ENCODE results near the gene PFAS.
"Not testable (repeated sequence)": the region's sequence is repeated elsewhere in the genome, so short reads cannot be mapped to it uniquely, and the experiment has no call there.

The PFAS gene

GRCh38 chr17:8227238-8227581 is 21.9 kb upstream of the PFAS start:
- DNase-seq (ENCODE audit: low spot score) = peak; percentile 31

DNA sequence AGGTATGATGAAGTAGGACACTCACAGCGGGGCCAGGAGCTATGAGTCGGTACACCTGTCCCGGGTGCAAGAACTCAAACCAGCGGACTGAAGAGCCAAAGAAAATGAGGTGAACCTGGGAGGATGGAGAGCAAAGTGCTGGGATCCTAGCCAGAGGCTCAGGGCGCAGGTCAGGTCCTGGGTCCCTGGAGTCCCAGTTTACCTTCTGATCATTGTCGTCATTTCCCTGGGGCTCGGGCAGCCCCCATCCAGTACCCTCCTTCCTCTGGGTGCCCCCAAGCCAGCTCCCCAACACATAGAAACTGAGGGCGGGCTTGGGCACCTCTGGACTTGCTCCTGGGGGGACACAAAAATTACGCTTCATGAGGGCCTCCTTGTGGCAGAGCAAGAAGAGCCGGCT is 17.4 kb upstream of the PFAS start:
- DNase-seq (ENCODE audit: low spot score) = no peak

GRCh38 chr17:8234361-8235270 is 14.5 kb upstream of the PFAS start:
- no peak for DNase-seq (ENCODE audit: low spot score)

DNA sequence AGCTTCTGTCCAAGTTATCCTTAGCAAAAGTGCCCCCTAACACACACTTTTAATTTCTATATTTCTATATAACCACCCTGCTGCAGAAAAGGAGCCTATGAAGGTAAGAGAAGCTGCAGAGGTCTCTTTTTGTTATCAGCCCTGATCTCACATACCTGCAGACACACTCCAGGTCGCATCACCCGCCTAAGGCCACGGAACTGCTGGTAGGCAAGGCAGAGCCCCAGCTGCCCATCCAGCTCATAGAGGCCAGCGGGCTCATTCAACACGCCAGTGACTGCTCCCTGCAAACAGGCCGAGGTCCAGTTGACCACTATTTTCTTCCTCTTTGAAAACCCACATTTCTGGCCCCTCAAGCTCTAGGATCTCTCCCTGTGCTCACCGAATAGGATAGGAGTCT is 13.4 kb upstream of the PFAS start:
- no peak for DNase-seq (ENCODE audit: low spot score)

DNA sequence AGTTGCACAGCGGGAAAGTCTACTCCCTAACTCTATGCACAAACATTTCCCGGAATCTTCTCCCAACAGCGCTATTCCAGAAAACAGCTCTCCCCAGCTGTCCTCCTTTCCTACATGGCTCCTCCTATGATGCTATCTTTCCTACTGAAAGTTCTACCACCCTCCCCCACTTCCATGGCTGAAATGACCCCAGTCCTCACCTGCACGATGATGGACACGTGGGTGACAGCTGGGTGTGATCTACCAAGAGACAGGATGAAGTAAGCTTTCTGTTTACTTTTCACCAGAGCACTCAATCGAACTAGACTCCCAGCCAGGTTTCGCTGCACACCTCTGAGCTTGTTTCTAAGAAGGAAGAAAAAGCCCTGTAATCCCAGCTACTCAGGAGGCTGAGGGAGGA is 11.9 kb upstream of the PFAS start:
- DNase-seq (ENCODE audit: low spot score) = no peak

- DNase-seq (ENCODE audit: low spot score) = no peak
These were observed 11.2 kb upstream of the PFAS start for GRCh38 chr17:8237886-8238285.

GRCh38 chr17:8243827-8244226 is 5.3 kb upstream of the PFAS start:
- DNase-seq (ENCODE audit: low spot score) = no peak

GRCh38 chr17:8244768-8245167 is 4.3 kb upstream of the PFAS start:
- DNase-seq (ENCODE audit: low spot score) = no peak

DNA sequence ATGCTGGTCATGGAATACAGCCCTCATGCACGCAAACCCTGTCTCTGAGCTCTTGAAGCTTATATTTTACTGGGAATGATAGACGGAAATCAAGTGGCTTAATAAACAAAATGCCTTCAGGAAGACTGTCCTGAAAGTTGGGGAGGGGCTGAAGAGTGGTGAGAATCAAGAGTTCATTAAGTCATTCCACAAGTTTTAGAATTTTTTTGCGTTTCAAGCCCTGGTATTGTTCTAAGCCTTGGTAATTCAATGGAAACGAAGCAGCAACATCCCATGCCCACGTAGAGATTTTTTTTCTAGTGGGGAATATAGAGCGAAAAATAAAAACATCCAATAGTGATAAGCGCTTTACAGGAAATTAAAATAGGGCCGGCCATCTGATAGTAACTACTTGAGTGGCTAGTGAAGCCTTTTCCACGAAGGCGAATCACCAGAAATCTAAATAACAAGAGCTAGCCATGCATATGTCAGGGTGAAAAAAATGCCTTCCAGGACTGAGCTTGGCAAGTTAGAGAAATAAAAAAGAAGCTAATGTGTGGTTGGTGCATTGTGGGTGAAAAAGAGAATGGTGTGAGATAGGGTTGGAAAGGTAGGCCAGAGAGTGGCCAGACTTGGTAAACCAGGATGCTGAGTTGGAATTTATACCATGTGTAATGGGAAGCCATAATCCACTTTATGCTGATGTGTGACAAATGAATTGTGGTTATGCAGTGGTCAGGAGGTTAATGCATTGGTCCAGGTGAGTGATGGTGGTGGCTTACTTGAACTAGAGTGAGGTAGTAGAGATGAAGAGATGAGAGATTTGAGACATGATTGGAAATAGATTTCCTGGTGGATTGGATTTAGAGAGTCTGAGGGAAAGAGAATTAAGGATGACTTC is 772 bp downstream of the PFAS start:
- DNase-seq (ENCODE audit: low spot score) = no peak

- DNase-seq (ENCODE audit: low spot score) = not testable (repeated sequence)
These were observed 2.3 kb downstream of the PFAS start for GRCh38 chr17:8251411-8251810.

GRCh38 chr17:8253801-8254200 is 4.7 kb downstream of the PFAS start:
- no peak for DNase-seq (ENCODE audit: low spot score)

DNA sequence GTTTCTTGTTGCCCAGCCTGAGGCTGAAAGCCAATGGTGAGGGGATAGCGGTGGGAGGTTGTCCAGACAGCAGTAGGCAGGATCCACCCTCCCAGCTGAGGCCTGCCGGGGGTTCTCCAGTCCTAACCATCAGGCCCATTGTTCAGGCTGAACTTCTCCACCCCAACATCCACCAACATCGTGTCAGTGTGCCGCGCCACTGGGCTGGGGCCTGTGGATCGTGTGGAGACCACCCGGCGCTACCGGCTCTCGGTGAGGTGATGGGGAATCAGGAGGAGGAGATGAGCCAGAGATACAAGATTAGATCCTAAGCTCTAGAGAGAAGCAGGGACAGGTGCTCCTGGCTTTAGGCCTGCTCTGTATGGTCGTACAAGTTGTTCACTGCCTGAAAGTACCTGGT is 5.8 kb downstream of the PFAS start:
- no peak for DNase-seq (ENCODE audit: low spot score)

GRCh38 chr17:8255499-8255898 is 6.4 kb downstream of the PFAS start:
- no peak for DNase-seq (ENCODE audit: low spot score)

DNA sequence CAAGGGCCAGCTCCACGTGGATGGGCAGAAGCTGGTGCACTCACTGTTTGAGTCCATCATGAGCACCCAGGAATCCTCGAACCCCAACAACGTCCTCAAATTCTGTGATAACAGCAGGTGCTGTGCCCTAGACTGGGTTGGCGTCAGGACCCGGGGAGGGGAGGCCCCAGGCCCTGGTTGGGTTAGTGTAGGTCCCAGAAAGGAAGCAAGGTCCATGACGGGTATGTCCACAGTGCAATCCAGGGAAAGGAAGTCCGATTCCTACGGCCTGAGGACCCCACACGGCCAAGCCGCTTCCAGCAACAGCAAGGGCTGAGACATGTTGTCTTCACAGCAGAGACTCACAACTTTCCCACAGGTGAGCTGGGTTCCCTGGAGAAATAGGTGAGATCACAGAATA is 7.2 kb downstream of the PFAS start:
- no peak for DNase-seq (ENCODE audit: low spot score)

DNA sequence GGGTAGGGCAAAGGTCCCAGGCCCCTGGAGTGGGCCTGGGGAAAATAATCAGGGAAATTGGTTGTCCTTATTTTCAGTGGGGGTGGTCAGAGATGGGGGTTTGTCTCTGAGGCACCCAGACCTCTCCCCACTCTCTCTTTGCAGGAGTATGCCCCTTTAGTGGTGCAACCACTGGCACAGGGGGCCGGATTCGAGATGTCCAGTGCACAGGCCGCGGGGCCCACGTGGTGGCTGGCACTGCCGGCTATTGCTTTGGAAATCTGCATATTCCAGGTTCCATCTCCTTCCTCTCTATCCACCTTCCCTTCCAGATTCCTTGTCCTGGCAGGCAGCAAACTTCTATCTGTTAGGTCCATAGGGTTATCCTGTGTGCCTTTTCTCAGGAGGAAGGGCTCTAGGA is 7.6 kb downstream of the PFAS start:
- no peak for DNase-seq (ENCODE audit: low spot score)

GRCh38 chr17:8257801-8258200 is 8.7 kb downstream of the PFAS start:
- DNase-seq (ENCODE audit: low spot score) = no peak

DNA sequence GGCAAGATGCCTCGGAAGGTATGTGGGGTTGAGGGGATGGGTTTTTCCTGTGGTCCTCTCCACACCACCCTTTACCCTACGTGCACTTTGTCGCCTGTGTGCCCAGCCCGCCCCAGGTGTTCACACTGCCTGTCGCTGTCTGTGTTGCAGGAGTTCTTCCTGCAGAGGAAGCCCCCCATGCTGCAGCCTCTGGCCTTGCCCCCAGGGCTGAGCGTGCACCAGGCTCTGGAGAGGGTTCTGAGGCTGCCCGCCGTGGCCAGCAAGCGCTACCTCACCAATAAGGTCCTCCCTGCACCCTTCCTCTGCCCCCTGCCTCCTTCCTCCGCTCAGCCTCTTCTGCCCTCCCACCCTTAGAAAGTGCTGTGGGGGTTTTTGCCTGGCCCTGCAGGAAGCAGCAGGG is 15.2 kb downstream of the PFAS start:
- no peak for DNase-seq (ENCODE audit: low spot score)

- DNase-seq (ENCODE audit: low spot score) = no peak
These were observed 15.9 kb downstream of the PFAS start for GRCh38 chr17:8264836-8265542.

DNA sequence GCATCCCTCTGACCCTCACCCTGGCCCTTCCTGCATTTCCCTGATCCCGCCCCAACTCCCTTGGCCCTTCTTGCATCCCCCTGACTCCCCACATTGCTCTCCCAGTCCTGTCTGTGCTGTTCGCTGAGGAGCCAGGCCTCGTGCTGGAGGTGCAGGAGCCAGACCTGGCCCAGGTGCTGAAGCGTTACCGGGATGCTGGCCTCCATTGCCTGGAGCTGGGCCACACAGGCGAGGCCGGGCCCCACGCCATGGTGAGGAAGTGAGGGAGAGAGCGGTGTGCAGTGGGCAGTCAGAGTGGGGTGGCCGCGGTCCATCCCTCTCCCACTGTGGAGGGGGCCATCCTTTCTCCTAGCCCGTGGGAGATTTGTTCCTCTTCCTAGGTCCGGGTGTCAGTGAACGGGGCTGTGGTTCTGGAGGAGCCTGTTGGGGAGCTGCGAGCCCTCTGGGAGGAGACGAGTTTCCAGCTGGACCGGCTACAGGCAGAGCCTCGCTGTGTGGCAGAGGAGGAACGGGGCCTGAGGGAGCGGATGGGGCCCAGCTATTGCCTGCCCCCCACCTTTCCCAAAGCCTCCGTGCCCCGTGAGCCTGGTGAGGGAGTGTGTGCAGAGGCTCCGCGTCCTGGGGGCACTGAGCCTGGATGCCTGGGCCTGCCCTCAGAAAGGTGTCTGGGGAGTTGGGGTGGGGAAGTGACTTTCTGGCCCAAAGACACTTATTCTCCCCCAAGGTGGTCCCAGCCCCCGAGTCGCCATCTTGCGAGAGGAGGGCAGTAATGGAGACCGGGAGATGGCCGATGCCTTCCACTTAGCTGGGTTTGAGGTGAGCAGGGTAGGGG is 17.8 kb downstream of the PFAS start:
- DNase-seq (ENCODE audit: low spot score) = no peak

GRCh38 chr17:8267480-8268147 is 18.5 kb downstream of the PFAS start:
- no peak for DNase-seq (ENCODE audit: low spot score)

Data from iPS-NIHi11 (cell line).